Effector memory CD4-positive, alpha-beta T cell (primary cell): ENCODE data around the gene PRKAB2.

Experiments
- DNase-seq, 3 donors: peaks; one replicate each; pipeline ENCODE4 v3.0.0-alpha.2; 2020
- H3K27ac ChIP-seq: 2 replicates; pipeline ENCODE4 v1.7.0; 2013; ENCODE audit warnings: mild to moderate bottlenecking, low read length, moderate library complexity; ENCODE audit not compliant: insufficient read depth, poor library complexity, severe bottlenecking
- H3K27me3 ChIP-seq: replicated peaks from 2 replicates; pipeline ENCODE4 v1.7.0; 2013; ENCODE audit warnings: mild to moderate bottlenecking, low read length; ENCODE audit not compliant: insufficient read depth, control insufficient read depth, poor library complexity, severe bottlenecking
- H3K36me3 ChIP-seq: 2 replicates; pipeline ENCODE4 v1.7.0; 2013; ENCODE audit warnings: mild to moderate bottlenecking, low read length, moderate library complexity; ENCODE audit not compliant: control insufficient read depth, insufficient read depth
- H3K4me1 ChIP-seq: 2 replicates; pipeline ENCODE4 v1.7.0; 2013; ENCODE audit warnings: low read length, mild to moderate bottlenecking; ENCODE audit not compliant: control insufficient read depth, insufficient read depth, poor library complexity, severe bottlenecking
- H3K4me3 ChIP-seq: 2 replicates; pipeline ENCODE4 v1.7.0; 2013; ENCODE audit warnings: low read length, low read depth, mild to moderate bottlenecking; ENCODE audit not compliant: insufficient read depth, poor library complexity, severe bottlenecking
- H3K9me3 ChIP-seq: 2 replicates; pipeline ENCODE4 v1.7.0; 2013; ENCODE audit warnings: mild to moderate bottlenecking, low read length, moderate library complexity; ENCODE audit not compliant: control insufficient read depth
- total RNA-seq, 3 donors: gene quantifications; one replicate each; lab custom pipeline; 2026; lab: John Stamatoyannopoulos, UW

The PRKAB2 gene, protein sequence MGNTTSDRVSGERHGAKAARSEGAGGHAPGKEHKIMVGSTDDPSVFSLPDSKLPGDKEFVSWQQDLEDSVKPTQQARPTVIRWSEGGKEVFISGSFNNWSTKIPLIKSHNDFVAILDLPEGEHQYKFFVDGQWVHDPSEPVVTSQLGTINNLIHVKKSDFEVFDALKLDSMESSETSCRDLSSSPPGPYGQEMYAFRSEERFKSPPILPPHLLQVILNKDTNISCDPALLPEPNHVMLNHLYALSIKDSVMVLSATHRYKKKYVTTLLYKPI
- total RNA-seq, result 23.5 to 34.5 (median 25.8) reads per million in 3 donors

DNA sequence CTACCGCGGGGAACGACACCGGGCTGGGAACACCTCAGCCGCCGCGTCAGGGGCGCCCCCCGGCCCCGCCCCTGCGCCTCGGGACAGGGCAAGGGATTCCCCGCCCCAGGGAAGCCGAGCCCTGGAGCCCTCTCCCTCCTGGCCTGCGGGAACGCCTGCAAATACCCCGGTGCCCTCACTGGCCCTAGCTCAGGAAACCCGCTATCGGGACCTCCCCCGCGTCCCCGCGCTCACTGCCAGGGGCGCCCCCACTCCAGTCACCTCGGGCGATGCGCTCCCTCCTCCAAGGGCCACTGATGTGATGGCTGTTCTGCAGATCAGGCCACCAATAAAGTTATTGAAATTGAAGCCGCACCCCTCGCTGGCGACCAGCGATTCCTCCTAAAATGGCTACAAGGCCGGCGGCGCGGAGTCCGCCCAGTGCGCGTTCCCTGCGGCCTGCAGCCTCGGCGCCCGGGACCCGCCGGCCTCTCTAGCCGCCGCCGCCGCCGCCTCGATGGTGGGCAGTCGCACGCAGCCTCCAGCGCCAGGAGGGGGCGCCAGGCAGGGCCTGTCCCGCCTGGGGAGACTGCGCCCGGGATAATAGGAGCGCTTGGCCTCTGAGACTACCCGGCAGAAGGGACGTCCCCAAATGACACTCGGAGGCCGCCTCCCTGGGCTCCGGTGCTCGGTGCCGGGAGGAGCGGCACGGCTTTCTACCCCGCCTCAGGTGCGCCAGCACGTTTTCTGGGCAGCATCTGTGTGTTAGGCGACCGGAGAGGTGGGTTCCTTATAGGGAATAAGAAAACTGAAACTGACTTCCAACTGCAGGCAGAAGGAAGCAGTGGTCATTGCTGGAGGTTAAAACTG lies at the start of gene PRKAB2:
PRKAB2 (minus strand) TSS at position 303 of the 849 bp plus-strand sequence. CDS start 326 bp downstream, outside the sequence.
- Histone ChIP-seq H3K4me1 (peaks cover 9% of the 10 kb centered on the region), H3K27me3 (no peaks in the 10 kb centered on the region), H3K27ac (peak within 1 kb of the TSS; percentile 74), H3K36me3 (no peaks in the 10 kb centered on the region), H3K9me3 (no peaks in the 10 kb centered on the region), H3K4me3 (peak within 1 kb of the TSS; percentile 83)
- peak; percentile 72 to 81 (median 75) for DNase-seq

DNA sequence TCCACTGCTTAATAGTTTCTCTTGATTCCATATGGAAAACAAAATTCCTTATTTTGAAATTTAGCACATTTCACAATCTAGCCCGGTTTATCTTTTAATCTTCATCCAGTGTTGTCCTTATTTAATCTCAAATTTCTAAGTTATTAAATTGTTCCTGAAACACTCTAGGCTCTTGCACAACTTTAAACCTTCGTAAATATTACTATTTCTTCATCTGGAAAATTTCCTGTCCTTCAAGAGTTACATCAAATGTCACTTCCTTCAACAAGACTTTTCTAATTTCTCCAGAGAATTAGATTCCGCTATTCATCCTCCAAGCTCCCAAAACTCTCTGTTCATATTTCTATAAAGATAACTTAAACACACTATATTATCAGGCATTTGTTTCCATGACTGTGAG lies 46.3 kb upstream of the PRKAB2 start:
- H3K4me3 ChIP-seq, result no peak overlapping the region
- no peaks in the 10 kb centered on the region for H3K9me3 ChIP-seq
- no peak overlapping the region for H3K27ac ChIP-seq
- no peaks in the 10 kb centered on the region for H3K27me3 ChIP-seq
- DNase-seq, result no peak
- H3K4me1 ChIP-seq, result no peaks in the 10 kb centered on the region
- H3K36me3 ChIP-seq, result no peaks in the 10 kb centered on the region

DNA sequence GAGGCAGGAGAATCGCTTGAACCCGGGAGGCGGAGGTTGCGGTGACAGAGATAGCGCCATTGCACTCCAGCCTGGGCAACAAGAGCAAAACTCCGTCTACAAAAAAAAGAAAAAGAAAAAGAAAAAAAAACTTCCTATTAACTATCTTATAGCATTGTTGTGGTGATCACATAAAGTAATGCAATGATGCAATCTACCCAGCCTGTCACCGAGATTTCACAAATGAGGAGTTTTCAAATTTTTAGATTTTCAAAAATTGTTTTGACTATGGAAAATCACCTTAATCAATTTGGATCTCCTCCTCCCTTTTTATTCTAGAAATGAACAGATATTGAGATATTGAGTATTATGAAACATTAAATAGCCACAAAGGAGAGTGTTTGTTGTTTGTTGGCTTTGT lies 44.9 kb upstream of the PRKAB2 start:
- no peaks in the 10 kb centered on the region for H3K9me3 ChIP-seq
- H3K36me3 ChIP-seq, result no peaks in the 10 kb centered on the region
- DNase-seq, result no peak
- no peaks in the 10 kb centered on the region for H3K4me1 ChIP-seq
- H3K27me3 ChIP-seq, result no peaks in the 10 kb centered on the region
- no peak overlapping the region for H3K27ac ChIP-seq
- no peak overlapping the region for H3K4me3 ChIP-seq

DNA sequence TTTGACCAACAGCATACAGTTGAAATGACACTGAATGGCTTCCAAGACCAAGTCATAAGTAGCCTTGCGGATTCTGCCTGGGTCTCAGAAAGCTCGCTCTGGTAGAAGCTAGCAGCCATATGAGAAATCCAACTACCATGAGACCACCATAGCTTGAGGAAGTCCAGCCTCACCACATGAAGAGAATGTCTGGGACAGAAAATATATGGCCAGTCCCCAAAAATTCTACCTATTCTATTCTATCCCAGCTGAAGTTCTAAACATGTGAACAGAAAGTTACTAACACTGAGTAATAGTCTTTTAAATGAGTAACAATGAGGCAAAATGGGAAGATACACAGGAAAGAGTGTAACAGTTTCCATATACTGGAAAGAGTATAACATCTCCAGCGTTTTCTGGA lies 43.9 kb upstream of the PRKAB2 start:
- Histone ChIP-seq H3K27ac (no peak overlapping the region), H3K4me1 (no peaks in the 10 kb centered on the region), H3K4me3 (no peak overlapping the region), H3K27me3 (no peaks in the 10 kb centered on the region), H3K9me3 (no peaks in the 10 kb centered on the region), H3K36me3 (no peaks in the 10 kb centered on the region)
- no peak for DNase-seq

DNA sequence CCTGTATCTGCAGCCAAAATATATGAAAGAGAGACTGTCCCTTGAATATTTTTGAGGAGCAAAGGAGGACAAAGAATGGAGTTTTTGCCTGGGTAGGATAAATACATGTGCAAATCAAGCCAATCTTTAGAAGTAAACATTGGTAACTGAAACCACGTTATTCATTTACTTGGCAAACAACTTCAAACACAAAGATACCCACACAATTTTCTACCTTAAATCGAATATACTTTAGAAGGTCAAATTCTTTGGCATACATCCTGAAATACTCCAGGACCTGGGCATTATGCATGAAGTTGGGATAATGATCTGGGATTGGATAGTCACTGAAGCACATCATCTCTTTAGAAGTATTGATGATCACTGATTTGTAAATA lies 43.3 kb upstream of the PRKAB2 start:
- Histone ChIP-seq H3K27ac (no peak overlapping the region), H3K4me1 (no peaks in the 10 kb centered on the region), H3K9me3 (no peaks in the 10 kb centered on the region), H3K27me3 (no peaks in the 10 kb centered on the region), H3K36me3 (no peaks in the 10 kb centered on the region), H3K4me3 (no peak overlapping the region)
- DNase-seq, result no peak

DNA sequence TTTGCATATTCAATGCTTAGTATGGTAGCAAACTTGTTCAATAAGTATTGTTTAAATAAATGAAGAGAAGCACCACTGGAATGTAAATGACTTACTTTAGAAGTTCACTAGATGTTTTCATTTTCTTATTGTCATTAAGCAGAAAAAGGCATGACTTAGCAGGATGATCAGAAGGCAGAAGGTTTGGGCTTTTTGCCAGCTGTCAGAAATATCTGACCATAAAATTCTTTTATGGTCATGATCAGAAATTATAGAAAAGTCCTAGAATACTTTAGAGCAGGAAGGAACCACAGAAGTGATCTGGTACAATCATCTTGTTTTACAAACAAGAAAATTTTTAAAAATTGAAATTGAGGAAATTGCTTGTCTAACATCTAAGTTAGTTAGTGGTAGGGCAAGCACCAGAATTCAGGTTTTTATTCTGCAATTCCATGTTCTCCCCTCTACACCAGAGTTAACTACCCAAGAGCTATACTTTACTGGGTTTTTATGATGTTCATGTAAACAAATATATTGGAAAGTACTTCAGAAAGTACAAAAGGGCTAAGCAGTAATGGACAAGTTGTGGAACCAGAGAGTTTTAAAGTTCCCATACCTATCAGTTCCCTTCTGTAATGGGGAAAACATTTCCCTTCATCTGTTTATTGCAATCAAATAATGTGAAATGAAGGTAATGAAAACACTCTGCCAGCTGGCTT lies 42.7 kb upstream of the PRKAB2 start:
- Histone ChIP-seq H3K27ac (no peak overlapping the region), H3K36me3 (no peaks in the 10 kb centered on the region), H3K4me3 (no peak overlapping the region), H3K27me3 (no peaks in the 10 kb centered on the region), H3K9me3 (no peaks in the 10 kb centered on the region), H3K4me1 (no peaks in the 10 kb centered on the region)
- DNase-seq, result no peak

DNA sequence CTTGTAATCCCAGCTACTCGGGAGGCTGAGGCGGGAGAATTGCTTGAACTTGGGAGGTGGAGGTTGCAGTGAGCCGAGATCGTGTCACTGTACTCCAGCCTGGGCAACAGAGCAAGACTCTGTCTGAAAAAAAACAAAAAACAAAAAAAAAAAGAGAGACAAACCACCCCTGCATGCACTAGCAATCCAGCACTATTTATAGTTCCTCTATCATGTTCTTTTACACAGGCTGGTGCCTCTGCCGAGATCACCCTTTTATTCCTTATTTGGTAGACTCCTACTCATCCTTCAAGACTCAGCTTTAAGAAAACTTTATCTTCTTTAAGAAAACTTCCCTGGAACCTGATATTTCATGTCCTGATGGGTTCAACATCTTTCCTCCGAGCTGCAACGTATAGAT lies 42.1 kb upstream of the PRKAB2 start:
- Histone ChIP-seq H3K9me3 (no peaks in the 10 kb centered on the region), H3K4me1 (no peaks in the 10 kb centered on the region), H3K27ac (no peak overlapping the region), H3K27me3 (no peaks in the 10 kb centered on the region), H3K4me3 (no peak overlapping the region), H3K36me3 (no peaks in the 10 kb centered on the region)
- no peak for DNase-seq

DNA sequence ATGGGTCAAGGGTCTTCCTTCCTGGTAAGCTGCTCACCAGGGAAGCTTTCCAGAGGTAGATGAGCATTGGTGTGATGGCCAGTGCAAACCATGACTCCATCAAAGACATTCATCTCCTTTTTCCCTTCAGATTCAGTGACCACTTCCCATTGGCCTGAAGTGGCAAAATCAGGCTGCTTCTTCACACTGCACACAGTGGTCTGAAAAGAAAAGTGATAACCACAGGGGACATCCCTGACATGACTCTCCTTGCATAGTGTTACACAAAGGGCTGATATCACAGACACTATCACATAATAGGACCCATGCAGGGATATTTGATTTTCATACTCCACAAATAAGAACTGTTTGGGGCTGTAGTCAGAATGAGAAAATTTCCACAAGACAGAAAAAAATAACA lies 41.0 kb upstream of the PRKAB2 start:
- no peak for DNase-seq
- Histone ChIP-seq H3K4me1 (no peaks in the 10 kb centered on the region), H3K4me3 (no peak overlapping the region), H3K27me3 (no peaks in the 10 kb centered on the region), H3K36me3 (no peaks in the 10 kb centered on the region), H3K27ac (no peak overlapping the region), H3K9me3 (no peaks in the 10 kb centered on the region)

DNA sequence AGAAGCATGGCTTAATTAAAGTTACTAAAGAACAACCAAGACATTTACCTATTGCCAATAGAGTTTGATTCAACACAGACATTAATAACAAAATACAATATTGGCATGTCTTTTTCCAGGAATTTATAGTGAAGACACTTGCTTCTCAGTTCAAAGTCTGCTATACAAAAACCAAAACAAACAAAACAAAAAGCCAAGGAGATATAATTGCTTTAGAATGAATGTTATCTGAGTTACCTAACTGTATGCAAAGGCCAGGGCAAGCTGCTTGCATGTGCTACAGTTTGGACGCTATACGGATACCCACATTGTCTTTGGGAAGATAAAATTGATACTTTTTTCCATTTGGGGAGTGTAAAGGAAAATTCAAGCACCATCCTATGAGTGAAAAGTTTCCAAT lies 39.3 kb upstream of the PRKAB2 start:
- Histone ChIP-seq H3K27me3 (no peaks in the 10 kb centered on the region), H3K36me3 (no peaks in the 10 kb centered on the region), H3K27ac (no peak overlapping the region), H3K4me3 (no peak overlapping the region), H3K4me1 (no peaks in the 10 kb centered on the region), H3K9me3 (no peaks in the 10 kb centered on the region)
- DNase-seq, result no peak

DNA sequence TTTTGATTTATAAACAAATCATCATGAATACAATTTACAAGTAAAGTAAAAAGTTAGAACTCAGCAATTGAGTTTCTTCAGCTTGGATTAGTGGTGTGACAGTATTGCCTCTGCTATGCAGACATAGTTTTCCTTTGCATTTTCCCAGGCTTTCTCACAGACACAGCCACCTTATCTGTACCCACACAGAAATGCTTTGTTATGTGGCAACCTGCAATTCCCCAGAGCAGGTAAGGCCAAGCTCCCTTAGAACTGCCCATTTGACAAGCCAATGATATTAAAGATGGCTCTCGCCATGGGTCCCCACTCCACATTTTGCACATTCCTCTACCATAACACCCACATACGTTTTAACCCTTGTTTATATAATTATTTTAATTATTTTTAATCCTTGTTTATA lies 38.7 kb upstream of the PRKAB2 start:
- no peak for DNase-seq
- H3K27me3 ChIP-seq, result no peaks in the 10 kb centered on the region
- no peak overlapping the region for H3K4me3 ChIP-seq
- no peak overlapping the region for H3K27ac ChIP-seq
- H3K4me1 ChIP-seq, result no peaks in the 10 kb centered on the region
- no peaks in the 10 kb centered on the region for H3K9me3 ChIP-seq
- no peaks in the 10 kb centered on the region for H3K36me3 ChIP-seq
